Endodermal cell (in vitro differentiated cells): Measurements from ENCODE around the gene COL5A1. TPM values are rescaled to one million over a fixed set of nuclear protein-coding genes. Genes with fewer than 3 reads are reported as not detected.

Experiments
- DNase-seq: peaks from one replicate; pipeline ENCODE4 v3.0.0-alpha.2; 2017
- H3K27ac ChIP-seq: 2 replicates; pipeline ENCODE4 v1.5.1; 2013; ENCODE audit warnings: mild to moderate bottlenecking, low read depth, low read length, moderate library complexity
- H3K27me3 ChIP-seq: 2 replicates; pipeline ENCODE4 v1.6.1; 2013; ENCODE audit warnings: mild to moderate bottlenecking, low read length, moderate library complexity; ENCODE audit not compliant: insufficient read depth, control insufficient read depth, poor library complexity, severe bottlenecking
- H3K36me3 ChIP-seq: 2 replicates; pipeline ENCODE4 v1.7.0; 2013; ENCODE audit warnings: mild to moderate bottlenecking, low read length, moderate library complexity; ENCODE audit not compliant: control insufficient read depth, insufficient read depth
- H3K4me1 ChIP-seq: one replicate; pipeline ENCODE4 v1.7.0; 2013; ENCODE audit warnings: low read length; ENCODE audit not compliant: control insufficient read depth, insufficient read depth
- H3K4me3 ChIP-seq: 2 replicates; pipeline ENCODE4 v1.5.1; 2013; ENCODE audit warnings: mild to moderate bottlenecking, low read length, moderate library complexity
- H3K9ac ChIP-seq: 2 replicates; pipeline ENCODE4 v1.6.1; 2013; ENCODE audit warnings: mild to moderate bottlenecking, low read length, moderate library complexity; ENCODE audit not compliant: poor library complexity, severe bottlenecking; ENCODE audit errors: extremely low read depth
- H3K9me3 ChIP-seq: 2 replicates; pipeline ENCODE4 v1.6.1; 2013; ENCODE audit warnings: mild to moderate bottlenecking, low read length, moderate library complexity; ENCODE audit not compliant: control insufficient read depth
- H3K27ac Mint-ChIP-seq: 2 replicates; pipeline ENCODE4 v1.8.0; 2020; ENCODE audit warnings: mixed read lengths
- H3K27me3 Mint-ChIP-seq: 2 replicates; pipeline ENCODE4 v1.8.0; 2021; ENCODE audit warnings: mild to moderate bottlenecking, mixed read lengths; ENCODE audit not compliant: insufficient read depth
- H3K36me3 Mint-ChIP-seq: 2 replicates; pipeline ENCODE4 v1.8.0; 2020; ENCODE audit warnings: low read depth, mixed read lengths
- H3K4me1 Mint-ChIP-seq: 2 replicates; pipeline ENCODE4 v1.8.0; 2020; ENCODE audit warnings: mixed read lengths
- H3K4me3 Mint-ChIP-seq: 2 replicates; pipeline ENCODE4 v1.8.0; 2020; ENCODE audit warnings: mild to moderate bottlenecking, moderate library complexity, mixed read lengths
- H3K9me3 Mint-ChIP-seq: 2 replicates; pipeline ENCODE4 v1.8.0; 2020; ENCODE audit warnings: mild to moderate bottlenecking, mixed read lengths
- CTCF ChIP-seq: fragments of 200-600 bp; sonication (generic); conservative IDR thresholded peaks from 2 replicates; pipeline ENCODE4 v1.5.0; 2021; ENCODE audit warnings: antibody characterized with exemption, mild to moderate bottlenecking
- whole genome bisulfite sequencing, 2 experiments: methylation state at CpG; one replicate each; pipeline versions ENCODE4 v1.1.5 to v1.1.7; 2013; ENCODE audit warnings: missing lambda C conversion rate in 2 of 2, mixed read lengths in 1 of 2; ENCODE audit not compliant: insufficient coverage in 1 of 2, insufficient read length in 1 of 2; 5-methylcytosine and 5-hydroxymethylcytosine counted together
- total RNA-seq, 2 donors: library from RNA; stranded (reverse); fragmentation: NEBNext Ultra II Directional in 1 of 2; extraction: Animal tissue kit (Norgen Biotek cat#: 25700) in 1 of 2; gene quantifications; 2 replicates in 1 of 2; 3 replicates in 1 of 2; pipeline ENCODE4 v1.2.1, GENCODE V29; 2021

The COL5A1 gene
- total RNA-seq, 2 donors from 2014 or later = 65.3 to 76.6 TPM

DNA sequence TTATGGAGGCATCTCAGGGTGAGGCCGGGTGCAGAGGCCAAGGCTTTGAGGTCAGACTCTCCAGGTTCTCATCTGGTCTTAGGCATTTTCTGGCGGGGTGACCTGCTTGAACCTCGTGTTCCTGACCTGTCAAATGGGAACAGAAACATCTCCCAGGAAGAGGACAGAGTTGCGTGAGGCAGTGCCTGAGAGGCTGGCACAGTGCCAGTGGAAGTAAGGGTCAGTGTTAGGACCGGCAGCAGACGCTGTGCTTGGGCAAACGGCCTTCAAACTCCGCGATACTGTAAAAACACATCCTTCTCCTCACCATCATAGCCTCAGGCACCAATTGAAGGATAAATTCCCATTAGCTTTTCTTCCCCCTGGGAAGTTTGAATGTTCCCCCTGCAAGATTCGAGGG lies 183.4 kb downstream of the COL5A1 start:
- H3K27me3 Mint-ChIP-seq = no peaks in the 10 kb centered on the region
- WGBS, 2 experiments = 87 to 89% methylated on average over 7 to 10 of the region's 10 CpGs

DNA sequence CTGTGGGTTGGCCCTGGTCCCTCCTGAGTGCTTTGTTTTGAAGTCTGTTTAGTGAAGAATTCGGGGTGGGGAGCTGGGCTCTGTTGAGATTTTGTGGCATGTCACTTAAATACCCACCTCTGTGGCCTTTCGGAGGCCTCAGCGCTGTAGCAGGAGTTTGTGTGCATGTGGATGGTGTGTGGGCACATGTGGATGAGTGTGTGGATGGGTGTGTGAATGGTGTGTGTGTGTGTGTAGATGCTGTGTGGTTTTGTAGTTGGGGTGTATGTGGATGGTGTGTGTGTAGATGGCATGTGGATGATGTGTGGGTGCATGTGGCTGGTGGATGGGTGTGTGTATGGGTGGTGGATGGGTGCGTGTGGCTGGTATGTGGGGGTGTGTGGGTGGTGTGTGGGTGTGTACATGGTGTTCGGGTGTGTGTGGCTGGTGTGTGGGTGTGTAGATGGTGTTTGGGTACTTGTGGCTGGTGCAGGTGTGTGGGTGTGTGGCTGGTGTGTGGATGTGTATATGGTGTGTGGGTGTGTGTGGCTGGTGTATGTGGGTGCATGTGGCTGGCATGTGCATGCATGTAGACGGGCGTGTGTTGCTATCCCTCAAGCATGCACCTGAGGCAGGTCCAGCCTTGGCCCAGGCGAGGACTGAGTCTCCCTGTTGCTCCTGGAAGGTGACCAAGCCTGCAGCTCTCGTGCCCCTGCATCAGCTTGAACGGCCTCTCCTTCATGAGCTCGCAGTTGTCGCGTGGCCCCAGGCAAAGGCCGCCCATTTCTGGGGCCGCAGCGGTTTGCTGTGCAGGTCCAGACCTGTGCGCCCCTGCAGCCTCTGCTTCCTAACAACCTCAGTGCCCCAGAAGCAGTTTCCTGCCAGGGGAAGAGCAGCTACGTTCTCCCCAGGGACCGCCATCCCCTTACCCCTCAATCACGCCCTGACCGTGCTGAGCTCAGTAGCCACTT lies 185.0 kb downstream of the COL5A1 start:
- Mint-ChIP-seq H3K9me3 (no peaks in the 10 kb centered on the region), H3K27ac (no peak overlapping the region), H3K27me3 (no peaks in the 10 kb centered on the region), H3K4me1 (no peaks in the 10 kb centered on the region), H3K36me3 (peaks cover 21% of the 10 kb centered on the region), H3K4me3 (no peak overlapping the region)
- Histone ChIP-seq H3K9ac (no peak overlapping the region), H3K4me3 (no peak overlapping the region), H3K4me1 (no peaks in the 10 kb centered on the region), H3K27ac (no peak overlapping the region), H3K36me3 (peaks cover 18% of the 10 kb centered on the region), H3K9me3 (no peaks in the 10 kb centered on the region), H3K27me3 (no peaks in the 10 kb centered on the region)
- WGBS, 2 experiments = 87 to 97% methylated on average over 9 to 21 of the region's 21 CpGs
- no peak for DNase-seq
- TF ChIP-seq CTCF = no peak

More for the DNA sequence above, 183.4 kb downstream of the COL5A1 start:
- no peak for TF ChIP-seq CTCF
- H3K9me3 Mint-ChIP-seq = no peaks in the 10 kb centered on the region
- H3K4me1 ChIP-seq = no peaks in the 10 kb centered on the region
- no peaks in the 10 kb centered on the region for H3K4me1 Mint-ChIP-seq
- H3K4me3 Mint-ChIP-seq = no peak overlapping the region
- H3K9ac ChIP-seq = no peak overlapping the region
- peaks cover 25% of the 10 kb centered on the region for H3K36me3 Mint-ChIP-seq
- H3K4me3 ChIP-seq = no peak overlapping the region
- DNase-seq = no peak
- H3K27me3 ChIP-seq = no peaks in the 10 kb centered on the region
- H3K27ac Mint-ChIP-seq = no peak overlapping the region
- H3K9me3 ChIP-seq = no peaks in the 10 kb centered on the region
- H3K36me3 ChIP-seq = peaks cover 15% of the 10 kb centered on the region
- H3K27ac ChIP-seq = no peak overlapping the region

GRCh38 chr9:134827559-134827958 lies 186.0 kb downstream of the COL5A1 start:
- Histone ChIP-seq H3K4me1 (no peaks in the 10 kb centered on the region), H3K9me3 (no peaks in the 10 kb centered on the region), H3K36me3 (peaks cover 18% of the 10 kb centered on the region), H3K9ac (no peak overlapping the region), H3K4me3 (no peak overlapping the region), H3K27me3 (no peaks in the 10 kb centered on the region), H3K27ac (peak overlapping the region; percentile 32)
- no peak for DNase-seq
- no peak for TF ChIP-seq CTCF
- H3K27ac Mint-ChIP-seq = no peak overlapping the region
- H3K4me1 Mint-ChIP-seq = no peaks in the 10 kb centered on the region
- no peaks in the 10 kb centered on the region for H3K9me3 Mint-ChIP-seq
- peaks cover 21% of the 10 kb centered on the region for H3K36me3 Mint-ChIP-seq
- H3K27me3 Mint-ChIP-seq = no peaks in the 10 kb centered on the region
- H3K4me3 Mint-ChIP-seq = no peak overlapping the region
- WGBS, 2 experiments = 95 to 96% methylated on average over 13 to 19 of the region's 19 CpGs
